K562 (cell line): ENCODE measurements around the gene SHC1. TPM values are rescaled to one million over a fixed set of nuclear protein-coding genes. Genes with fewer than 3 reads are reported as not detected.

Source experiments
- BCOR ChIP-seq: fragments of 450-650 bp; IDR thresholded peaks from 2 replicates; pipeline ENCODE4 v1.6.1; 2016
- BRCA1 ChIP-seq, 2 experiments: fragments of 450-650 bp in 1 of 2; sonication (generic) in 1 of 2; formaldehyde crosslinking in 1 of 2; IDR thresholded peaks; 2 replicates each; pipeline versions ENCODE4 v1.5.0 to v1.6.1; 2017 to 2020; ENCODE audit warnings: mild to moderate bottlenecking in 1 of 2, missing genetic modification reagents in 1 of 2
- CREM ChIP-seq: IDR thresholded peaks from 2 replicates; pipeline ENCODE4 v1.6.1; 2014; ENCODE audit warnings: antibody characterized with exemption, low read depth
- EHMT2 ChIP-seq: fragments of 450-650 bp; IDR thresholded peaks from 2 replicates; pipeline ENCODE4 v1.6.1; 2018; ENCODE audit warnings: antibody characterized with exemption
- ETV1 ChIP-seq: fragments of 450-650 bp; conservative IDR thresholded peaks from 2 replicates; pipeline ENCODE4 v1.6.1; 2016; ENCODE audit warnings: missing genetic modification characterization, control low read depth, low read depth, missing compliant biosample characterization
- HDAC8 ChIP-seq: fragments of 450-650 bp; IDR thresholded peaks from 2 replicates; pipeline ENCODE4 v1.6.1; 2016; ENCODE audit warnings: mild to moderate bottlenecking, missing genetic modification characterization, moderate library complexity, missing compliant biosample characterization
- HSF4 ChIP-seq: fragments of 250-450 bp; sonication (Bioruptor Pico); IDR thresholded peaks from 2 replicates; pipeline ENCODE4 v2.1.2; 2022; ENCODE audit warnings: mild to moderate bottlenecking, moderate library complexity, borderline replicate concordance
- KAT7 ChIP-seq: sonication (generic); formaldehyde crosslinking; IDR thresholded peaks from 2 replicates; pipeline ENCODE4 v1.8.0; 2022; ENCODE audit warnings: missing genetic modification reagents, mild to moderate bottlenecking, borderline replicate concordance
- KDM1A ChIP-seq, 2 experiments: fragments of 450-650 bp; IDR thresholded peaks; 2 replicates each; pipeline ENCODE4 v1.6.1; 2016; ENCODE audit warnings: mild to moderate bottlenecking in 2 of 2
- NCOA6 ChIP-seq: fragments of 450-650 bp; IDR thresholded peaks from 2 replicates; pipeline ENCODE4 v1.6.1; 2017; ENCODE audit warnings: mild to moderate bottlenecking
- NFXL1 ChIP-seq: fragments of 450-650 bp; formaldehyde crosslinking; IDR thresholded peaks from 2 replicates; pipeline ENCODE4 v1.4.0; 2021; ENCODE audit warnings: mild to moderate bottlenecking
- PPARD ChIP-seq: fragments of 250-450 bp; sonication (Bioruptor Pico); IDR thresholded peaks from 2 replicates; pipeline ENCODE4 v1.8.0; 2022; ENCODE audit warnings: inconsistent platforms, mild to moderate bottlenecking, moderate library complexity
- RB1 ChIP-seq: fragments of 450-650 bp; IDR thresholded peaks from 2 replicates; pipeline ENCODE4 v1.6.1; 2017; ENCODE audit warnings: low read depth, mild to moderate bottlenecking
- SMARCE1 ChIP-seq: fragments of 450-650 bp; IDR thresholded peaks from 2 replicates; pipeline ENCODE4 v1.7.1; 2016; ENCODE audit warnings: mild to moderate bottlenecking
- SP2 ChIP-seq: IDR thresholded peaks from 2 replicates; pipeline ENCODE4 v1.6.1; 2011; ENCODE audit warnings: mild to moderate bottlenecking, low read depth, low read length, moderate library complexity; ENCODE audit not compliant: poor library complexity, severe bottlenecking; ENCODE audit errors: extremely low read depth
- STAG1 ChIP-seq: sonication (generic); formaldehyde crosslinking; IDR thresholded peaks from 2 replicates; pipeline ENCODE4 v1.5.0; 2020; ENCODE audit warnings: missing genetic modification reagents, borderline replicate concordance
- XRCC5 ChIP-seq: fragments of 200-400 bp; formaldehyde crosslinking; IDR thresholded peaks from 2 replicates; pipeline ENCODE4 v1.6.1; 2017; ENCODE audit warnings: low read depth, mild to moderate bottlenecking, low read length
- ZBTB40 ChIP-seq, 2 experiments: fragments of 450-650 bp in 1 of 2; sonication (generic) in 1 of 2; formaldehyde crosslinking in 1 of 2; IDR thresholded peaks; 2 replicates each; pipeline versions ENCODE4 v1.7.1 to v1.9.0; 2016 to 2022; ENCODE audit warnings: inconsistent platforms in 1 of 2, mild to moderate bottlenecking in 1 of 2, missing genetic modification reagents in 1 of 2
- ZNF224 ChIP-seq: sonication (generic); formaldehyde crosslinking; IDR thresholded peaks from 2 replicates; pipeline ENCODE4 v1.8.0; 2022; ENCODE audit warnings: mild to moderate bottlenecking, missing genetic modification reagents
- ZNF274 ChIP-seq: IDR thresholded peaks from 2 replicates; pipeline ENCODE4 v1.6.1; 2011; ENCODE audit warnings: low read depth, mild to moderate bottlenecking, low read length, moderate library complexity, borderline replicate concordance
- ZNF436 ChIP-seq: fragments of 250-450, 450-650 bp; sonication (Bioruptor Pico); formaldehyde crosslinking; IDR thresholded peaks from 2 replicates; pipeline ENCODE4 v1.7.0; 2020; ENCODE audit warnings: mild to moderate bottlenecking
- ZNF695 ChIP-seq: fragments of 450-650 bp; formaldehyde crosslinking; IDR thresholded peaks from 2 replicates; pipeline ENCODE4 v1.4.0; 2020; ENCODE audit warnings: mild to moderate bottlenecking, moderate library complexity
- polyA plus RNA-seq, 8 experiments: library from polyadenylated mRNA; depleted of rRNA in 4 of 8; stranded (reverse) in 5 of 8; unstranded in 3 of 8; fragments of >200 nt; fragmentation: Nextera tagmentation in 2 of 8; fragmentation: Illumina TruSeq in 1 of 8; extraction: Ambion mirVana in 2 of 8; extraction: Trizol in 1 of 8; gene quantifications; 2 replicates each; pipeline versions ENCODE4 v1.2.1 to v1.2.3, GENCODE V29; 2011 to 2014; ENCODE audit warnings: inconsistent platforms in 1 of 8, missing spikeins in 1 of 8
- total RNA-seq, 7 experiments: library from RNA; depleted of rRNA in 6 of 7; stranded (reverse); fragments of >200 nt in 6 of 7; fragmentation: Illumina TruSeq in 2 of 7; extraction: Trizol in 2 of 7; gene quantifications; 2 replicates each; pipeline versions ENCODE4 v1.2.1 to v1.2.3, GENCODE V29; 2011 to 2021; ENCODE audit warnings: low replicate concordance in 1 of 7

Gene SHC1
- total and polyA plus RNA-seq, 9 of the 15 experiments (the other 6 are each of a cell fraction or from before 2014, with no cell fraction given): 4.1 to 113 (median 51.9) TPM

- TF ChIP-seq ZBTB40 (IDR thresholded peaks at IDR 0.05) (peak; percentile 75; the same call in 1 of the 2 replicates), ZBTB40 (CRISPR knock-in tag; IDR thresholded peaks at IDR 0.05) (no peak), HSF4 (CRISPR knock-in tag) (no peak), KDM1A (IDR thresholded peaks at IDR 0.05) (peak; percentile 98 to 99), HDAC8 (tag) (peak; percentile 84), BCOR (peak; percentile 74), ZNF436 (CRISPR knock-in tag) (no peak), ZNF695 (CRISPR knock-in tag) (no peak), PPARD (CRISPR knock-in tag) (no peak), ZNF224 (CRISPR knock-in tag) (peak; percentile 89; the same call in 1 of the 2 replicates), ETV1 (tag) (peak; percentile 3; the same call in 1 of the 2 replicates), RB1 (peak; percentile 95), NFXL1 (CRISPR knock-in tag) (no peak), SP2 (no peak), EHMT2 (0 out of 2 replicates have a peak, but pooled peaks have one; percentile 72), BRCA1 (IDR thresholded peaks at IDR 0.05) (no peak), BRCA1 (CRISPR knock-in tag; IDR thresholded peaks at IDR 0.05) (no peak), CREM (peak; percentile 75), NCOA6 (no peak), STAG1 (peak; percentile 81), KAT7 (CRISPR knock-in tag) (no peak), XRCC5 (no peak; the same call in none of the 2 replicates), SMARCE1 (peak; percentile 66), ZNF274 (no peak)
These were observed 33.9 kb downstream of the SHC1 start, which contains the start of gene PMVK (continued) for GRCh38 chr1:154936555-154937084.
